Ovary (tissue), 3 donors: ENCODE measurements around the gene NCSTN.

Experiments used
- CTCF ChIP-seq, 3 donors: fragments of 450-650 bp in 2 of 3; fragments of 200-600 bp in 1 of 3; IDR thresholded peaks; one replicate each; pipeline versions ENCODE4 v1.5.1 to v1.8.0; 2016 to 2022; ENCODE audit warnings: antibody characterized with exemption in 3 of 3, mild to moderate bottlenecking in 1 of 3
- POLR2A ChIP-seq: fragments of 450-650 bp; IDR thresholded peaks from one replicate; pipeline ENCODE4 v1.6.1; 2017; ENCODE audit warnings: antibody characterized with exemption, mild to moderate bottlenecking, moderate library complexity
- donor health status: DM: no; HTN: no; CAD: no.

- TF ChIP-seq POLR2A: no peak
- TF ChIP-seq CTCF (IDR thresholded peaks at IDR 0.05): no peak
These were observed 60.1 kb downstream of the NCSTN start for GRCh38 chr1:160403244-160403643.
